ENCODE data around the gene FUT4. TPM values are rescaled to one million over a fixed set of nuclear protein-coding genes. Genes with fewer than 3 reads are reported as not detected.
"Not testable (repeated sequence)": the region's sequence is repeated elsewhere in the genome, so short reads cannot be mapped to it uniquely, and the experiment has no call there.

Gene FUT4
- 3.7 and 6.1 TPM in 2 replicates for total RNA-seq

DNA sequence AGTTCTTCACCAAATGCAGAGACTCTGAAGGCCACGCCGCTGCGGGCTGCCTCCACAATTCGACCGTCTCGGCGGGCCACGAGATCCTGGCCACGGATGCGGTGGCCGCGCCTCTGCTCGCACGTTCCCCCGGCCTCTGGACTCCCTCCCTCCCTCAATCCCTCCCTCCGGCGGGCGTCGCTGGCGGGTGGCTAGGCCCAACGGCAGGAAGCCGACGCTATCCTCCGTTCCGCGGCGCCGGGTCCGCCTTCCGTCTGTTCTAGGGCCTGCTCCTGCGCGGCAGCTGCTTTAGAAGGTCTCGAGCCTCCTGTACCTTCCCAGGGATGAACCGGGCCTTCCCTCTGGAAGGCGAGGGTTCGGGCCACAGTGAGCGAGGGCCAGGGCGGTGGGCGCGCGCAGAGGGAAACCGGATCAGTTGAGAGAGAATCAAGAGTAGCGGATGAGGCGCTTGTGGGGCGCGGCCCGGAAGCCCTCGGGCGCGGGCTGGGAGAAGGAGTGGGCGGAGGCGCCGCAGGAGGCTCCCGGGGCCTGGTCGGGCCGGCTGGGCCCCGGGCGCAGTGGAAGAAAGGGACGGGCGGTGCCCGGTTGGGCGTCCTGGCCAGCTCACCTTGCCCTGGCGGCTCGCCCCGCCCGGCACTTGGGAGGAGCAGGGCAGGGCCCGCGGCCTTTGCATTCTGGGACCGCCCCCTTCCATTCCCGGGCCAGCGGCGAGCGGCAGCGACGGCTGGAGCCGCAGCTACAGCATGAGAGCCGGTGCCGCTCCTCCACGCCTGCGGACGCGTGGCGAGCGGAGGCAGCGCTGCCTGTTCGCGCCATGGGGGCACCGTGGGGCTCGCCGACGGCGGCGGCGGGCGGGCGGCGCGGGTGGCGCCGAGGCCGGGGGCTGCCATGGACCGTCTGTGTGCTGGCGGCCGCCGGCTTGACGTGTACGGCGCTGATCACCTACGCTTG is at the start of gene FUT4:
Gene FUT4 (plus strand): TSS at position 227 of the 951 bp plus-strand sequence. CDS start 213 bp downstream, at position 440.
- peak; percentile 56 to 82 for DNase-seq (ENCODE audit: low read depth in 2 of 2)

- no peak for DNase-seq (ENCODE audit: low read depth in 2 of 2)
Observed at GRCh38 chr11:94494126-94494680, 49.5 kb upstream of the FUT4 start.

DNA sequence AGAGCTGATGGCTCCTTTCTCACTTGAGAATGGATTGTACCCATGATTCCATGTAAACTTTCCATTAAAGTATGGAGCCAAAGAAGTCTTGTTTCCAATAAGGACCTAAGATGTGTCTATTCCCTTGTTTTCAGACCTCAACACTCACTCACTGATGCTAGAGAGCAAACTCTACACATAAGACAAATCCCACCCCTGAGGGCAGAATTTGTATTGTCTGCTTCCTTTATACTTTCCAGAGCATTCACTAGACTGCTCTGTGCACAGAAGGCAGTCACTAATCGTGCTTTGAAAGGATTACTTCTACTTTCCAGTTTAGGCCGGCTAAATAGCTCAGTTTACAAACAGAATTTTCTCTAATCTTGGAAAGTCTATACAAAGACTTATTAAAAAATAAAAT is 43.5 kb upstream of the FUT4 start:
- no peak for DNase-seq (ENCODE audit: low read depth in 2 of 2)

- DNase-seq (ENCODE audit: low read depth in 2 of 2) = no peak
Observed at GRCh38 chr11:94501522-94501921, 42.2 kb upstream of the FUT4 start.

DNA sequence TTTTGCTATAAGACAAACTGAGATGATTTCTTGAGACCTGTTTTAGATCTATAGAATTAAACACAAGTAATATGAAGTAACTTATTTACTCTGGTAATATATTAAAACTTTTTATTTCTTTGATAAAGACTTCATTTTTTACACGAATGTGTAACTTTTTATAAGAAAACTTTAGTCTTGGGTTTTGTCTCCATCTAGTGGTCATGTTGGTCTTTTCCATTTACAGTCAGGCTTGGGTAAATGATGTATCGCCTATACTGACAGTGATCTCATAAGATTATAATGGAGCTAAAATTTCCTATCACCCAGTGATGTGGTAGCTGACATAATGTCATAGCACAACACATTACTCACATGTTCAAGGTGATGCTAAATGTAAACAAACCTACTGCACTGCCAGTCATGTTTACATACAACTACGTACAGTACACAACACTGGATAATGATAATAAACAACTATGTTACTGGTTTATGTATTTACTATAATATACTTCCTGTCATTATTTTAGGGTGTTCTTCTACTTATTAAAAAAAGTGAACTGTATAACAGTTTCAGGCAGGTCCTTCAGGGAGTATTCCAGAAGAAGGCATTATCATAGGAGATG is 38.9 kb upstream of the FUT4 start:
- DNase-seq (ENCODE audit: low read depth in 2 of 2) = peak; percentile 45 to 63

GRCh38 chr11:94506513-94506912 is 37.2 kb upstream of the FUT4 start:
- not testable (repeated sequence) for DNase-seq (ENCODE audit: low read depth in 2 of 2)

- no peak for DNase-seq (ENCODE audit: low read depth in 2 of 2)
Observed at GRCh38 chr11:94507485-94507884, 36.2 kb upstream of the FUT4 start.

DNA sequence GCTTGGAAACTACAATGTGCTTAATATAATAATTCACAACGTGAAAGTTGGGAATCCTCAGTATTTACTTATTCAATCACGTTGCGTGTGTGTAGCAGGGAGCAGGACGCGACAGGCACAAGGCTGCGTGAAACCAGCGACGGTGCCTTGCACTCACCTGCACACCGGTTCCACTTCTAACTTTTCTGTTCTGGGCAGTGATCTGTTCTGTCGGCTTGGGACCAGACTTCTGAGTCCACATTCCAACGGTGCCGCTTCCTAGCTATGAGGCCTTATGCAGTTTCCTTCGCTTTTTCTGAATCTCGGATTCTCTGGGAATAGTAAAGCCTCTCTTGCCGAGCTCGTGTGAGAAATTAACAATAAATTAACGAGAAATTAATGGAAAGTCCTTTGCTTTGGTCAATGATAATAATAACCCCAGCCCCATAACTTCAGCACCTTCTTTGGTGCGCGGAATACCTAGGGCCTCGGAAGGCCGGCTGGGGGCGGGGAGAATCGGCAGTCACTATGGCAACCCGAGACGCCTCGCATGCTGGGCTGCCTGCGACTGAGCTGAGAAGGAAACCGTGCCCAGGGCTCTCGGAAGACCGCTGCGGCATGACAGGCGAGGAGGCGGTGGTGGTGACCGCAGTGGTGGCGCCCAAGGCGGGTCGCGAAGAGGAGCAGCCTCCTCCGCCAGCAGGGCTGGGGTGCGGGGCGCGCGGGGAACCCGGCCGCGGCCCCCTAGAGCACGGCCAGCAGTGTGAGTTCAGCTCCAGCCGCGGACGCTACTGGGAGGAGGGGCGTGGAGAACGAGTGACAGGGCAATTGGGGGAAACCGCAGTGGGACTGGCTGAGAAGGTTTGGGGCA is 31.6 kb upstream of the FUT4 start, which contains the start of gene C11orf97:
Gene C11orf97 (plus strand): TSS at position 530 of the 850 bp plus-strand sequence. CDS start 68 bp downstream, at position 598.
- peak in 1 of 2 donors; percentile 39 for DNase-seq (ENCODE audit: low read depth in 2 of 2)

DNA sequence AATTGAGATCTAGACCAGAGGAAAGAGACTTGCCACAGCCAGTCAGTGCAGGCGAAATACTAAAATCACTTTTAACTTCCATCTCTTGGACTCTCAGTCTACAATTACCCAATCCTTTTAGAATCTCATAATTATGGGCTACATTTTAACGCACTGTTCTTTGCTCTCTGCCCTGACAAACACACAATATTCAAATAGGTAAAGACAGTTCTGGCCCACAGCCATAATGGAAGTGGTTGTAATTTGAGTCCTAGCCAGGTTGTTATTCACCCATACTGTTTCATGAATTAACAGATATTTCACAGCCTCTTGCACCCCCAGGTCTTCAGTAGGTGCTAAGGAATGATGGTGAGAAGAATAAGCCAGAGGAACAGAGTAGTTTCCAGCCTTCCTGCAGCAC is 30.6 kb upstream of the FUT4 start:
- no peak for DNase-seq (ENCODE audit: low read depth in 2 of 2)

GRCh38 chr11:94515398-94515797 is 28.3 kb upstream of the FUT4 start:
- DNase-seq (ENCODE audit: low read depth in 2 of 2) = no peak

GRCh38 chr11:94516725-94517124 is 27.0 kb upstream of the FUT4 start:
- no peak for DNase-seq (ENCODE audit: low read depth in 2 of 2)

GRCh38 chr11:94518300-94518699 is 25.4 kb upstream of the FUT4 start:
- DNase-seq (ENCODE audit: low read depth in 2 of 2) = no peak

DNA sequence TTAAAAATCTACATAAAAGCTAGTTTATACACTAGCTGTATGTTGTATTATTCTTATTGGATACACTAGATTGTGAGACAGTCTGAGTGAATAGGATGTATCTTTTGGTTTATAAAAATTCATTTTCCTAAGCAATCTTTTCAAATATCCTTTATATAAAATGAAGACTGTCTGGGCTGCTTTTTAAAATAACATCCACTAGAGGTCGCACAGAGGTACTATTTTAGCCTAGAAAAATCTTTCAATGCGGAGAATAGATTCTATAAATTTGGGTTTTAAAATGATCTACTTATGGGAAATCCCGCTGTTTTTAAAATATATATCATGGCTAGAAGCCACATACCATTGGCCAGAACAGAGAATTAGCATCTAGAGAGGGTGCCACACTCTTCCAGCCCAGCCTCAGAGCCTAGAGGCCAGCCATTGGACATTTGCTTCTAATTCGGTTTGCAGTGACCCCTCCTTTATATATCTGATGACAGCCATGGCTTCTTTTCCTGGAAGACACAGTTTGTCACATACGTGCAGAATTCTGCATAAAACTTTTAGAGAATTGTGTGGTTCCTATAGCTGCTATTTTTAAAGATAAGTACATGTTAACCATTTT is 24.1 kb upstream of the FUT4 start:
- DNase-seq (ENCODE audit: low read depth in 2 of 2) = peak in 1 of 2 donors; percentile 38

DNA sequence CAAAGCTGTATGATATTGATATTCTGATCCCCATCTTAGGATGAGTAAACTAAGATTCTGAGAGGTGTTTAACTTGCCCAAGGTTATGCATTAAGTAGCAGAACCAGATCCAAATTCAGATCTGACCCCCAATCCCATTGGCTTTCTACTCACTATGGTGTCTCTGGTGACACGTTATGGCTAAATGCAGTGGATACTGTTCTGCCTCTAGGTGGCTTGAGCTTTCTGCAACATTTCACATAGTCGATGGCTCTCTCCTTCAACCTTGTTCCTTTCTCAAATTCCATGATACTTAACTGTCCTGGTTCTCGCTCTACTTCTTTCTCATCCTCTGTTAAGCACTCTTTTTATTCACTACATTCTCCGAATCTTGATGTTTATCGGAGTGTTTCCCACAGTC is 22.0 kb upstream of the FUT4 start:
- peak in 1 of 2 donors; percentile 21 for DNase-seq (ENCODE audit: low read depth in 2 of 2)

- no peak for DNase-seq (ENCODE audit: low read depth in 2 of 2)
Observed at GRCh38 chr11:94524341-94524740, 19.4 kb upstream of the FUT4 start.

GRCh38 chr11:94525546-94526324 is 18.0 kb upstream of the FUT4 start:
- peak in 1 of 2 donors; percentile 41 for DNase-seq (ENCODE audit: low read depth in 2 of 2)

- DNase-seq (ENCODE audit: low read depth in 2 of 2) = no peak
Observed at GRCh38 chr11:94526645-94527438, 16.9 kb upstream of the FUT4 start.

- no peak for DNase-seq (ENCODE audit: low read depth in 2 of 2)
Observed at GRCh38 chr11:94528551-94528950, 15.2 kb upstream of the FUT4 start.

GRCh38 chr11:94532211-94532610 is 11.5 kb upstream of the FUT4 start:
- no peak for DNase-seq (ENCODE audit: low read depth in 2 of 2)

Measured in dermis microvascular lymphatic vessel endothelial cell (primary cell).